HCT116 (cell line): ENCODE measurements around the gene KCNAB2. TPM values are rescaled to one million over a fixed set of nuclear protein-coding genes. Genes with fewer than 3 reads are reported as not detected.
A peak's percentile ranks its signal among the peaks of the same experiment; 100 is the strongest.

Source experiments
- ATAC-seq: fragments of 200-7000 bp; cut with Tn5 transposase; 2 replicates; pipeline ENCODE4 v1.9.1; 2020; ENCODE audit warnings: mild to moderate bottlenecking, moderate library complexity
- BruUV-seq: library from RNA; stranded (reverse); fragments of 400-500 nt; replicated peaks from 2 replicates; lab custom pipeline; 2021; lab: Mats Ljungman, UMichigan
- CTCF ChIA-PET: fragments of 300-600 bp; sonication (Branson Sonifier 250); formaldehyde crosslinking; loops from one replicate; lab custom pipeline; 2021; ENCODE audit warnings: antibody characterized with exemption; lab: Charles Lee
- POLR2A ChIA-PET: fragments of 300-600, 350-600 bp; sonication (Branson Sonifier 250); formaldehyde crosslinking; loops from one replicate; lab custom pipeline; 2021; ENCODE audit warnings: antibody characterized with exemption; lab: Charles Lee
- RAD21 ChIA-PET, 2 experiments: fragments of 300-600 bp; sonication (Branson Sonifier 250); formaldehyde crosslinking; loops; one replicate each; lab custom pipeline; 2023; ENCODE audit warnings: low total read pairs in 2 of 2; ENCODE audit not compliant: uncharacterized antibody in 2 of 2, unreplicated experiment in 2 of 2, low non-redundant PET in 1 of 2; lab: Charles Lee
- DNase-seq: peaks from one replicate; pipeline ENCODE4 v3.0.0-alpha.2; 2010; ENCODE audit warnings: low read depth, low spot score
- H2AFZ ChIP-seq: fragments of 200-600 bp; shearing (Covaris generic), sonication (generic); 2 replicates; pipeline ENCODE4 v1.6.1; 2017; ENCODE audit warnings: low read depth, mixed run types, mixed read lengths, antibody characterized with exemption, low read length; ENCODE audit not compliant: poor library complexity, severe bottlenecking
- H3K27ac ChIP-seq: 2 replicates; pipeline ENCODE4 v1.5.1; 2012; ENCODE audit warnings: low read depth, low read length
- H3K27me3 ChIP-seq: fragments of 200-600 bp; sonication (generic); 2 replicates; pipeline ENCODE4 v1.6.1; 2016; ENCODE audit warnings: mixed run types, low read length, mixed read lengths; ENCODE audit not compliant: insufficient read depth
- H3K36me3 ChIP-seq, 2 experiments: fragments of 200-500 bp in 1 of 2; fragments of 200-600 bp in 1 of 2; sonication (Bioruptor generic) in 1 of 2; sonication (generic) in 1 of 2; 2 replicates each; pipeline versions ENCODE4 v1.5.1 to v1.6.1; 2014 to 2016; ENCODE audit warnings: low read length in 2 of 2, inconsistent platforms in 1 of 2, mixed read lengths in 1 of 2, mixed run types in 1 of 2; ENCODE audit not compliant: insufficient read depth in 2 of 2, control insufficient read depth in 1 of 2
- H3K4me1 ChIP-seq, 2 experiments: fragments of 200-600 bp in 1 of 2; sonication (generic) in 1 of 2; 2 replicates each; pipeline versions ENCODE4 v1.5.1 to v1.6.1; 2012 to 2017; ENCODE audit warnings: low read length in 2 of 2, inconsistent platforms in 1 of 2, mild to moderate bottlenecking in 1 of 2, mixed read lengths in 1 of 2, mixed run types in 1 of 2, moderate library complexity in 1 of 2; ENCODE audit not compliant: insufficient read depth in 2 of 2, control insufficient read depth in 1 of 2
- H3K4me2 ChIP-seq: fragments of 200-600 bp; sonication (generic); 2 replicates; pipeline ENCODE4 v1.6.1; 2017; ENCODE audit warnings: mixed run types, low read length, mixed read lengths
- H3K4me3 ChIP-seq, 2 experiments: fragments of 200-600 bp in 1 of 2; sonication (generic) in 1 of 2; replicated peaks in 1 of 2; 2 replicates each; pipeline ENCODE4 v1.5.1; 2011 to 2016; ENCODE audit warnings: low read length in 2 of 2, control low read depth in 1 of 2, low read depth in 1 of 2, mild to moderate bottlenecking in 1 of 2, mixed read lengths in 1 of 2, mixed run types in 1 of 2
- H3K79me2 ChIP-seq: fragments of 200-600 bp; sonication (generic); 2 replicates; pipeline ENCODE4 v1.6.1; 2017; ENCODE audit warnings: mild to moderate bottlenecking, mixed run types, low read length, moderate library complexity, mixed read lengths; ENCODE audit not compliant: insufficient read depth
- H3K9ac ChIP-seq: fragments of 200-600 bp; sonication (generic); 2 replicates; pipeline ENCODE4 v1.6.1; 2016; ENCODE audit warnings: low read length, mixed read lengths
- H3K9me2 ChIP-seq: fragments of 200-600 bp; sonication (generic), shearing (Covaris generic); 2 replicates; pipeline ENCODE4 v1.6.1; 2017; ENCODE audit warnings: mixed run types, mild to moderate bottlenecking, moderate library complexity; ENCODE audit not compliant: insufficient read depth
- H3K9me3 ChIP-seq, 2 experiments: fragments of 200-500 bp in 1 of 2; fragments of 200-600 bp in 1 of 2; sonication (Bioruptor generic) in 1 of 2; sonication (generic) in 1 of 2; 2 replicates each; pipeline ENCODE4 v1.6.1; 2014 to 2017; ENCODE audit warnings: low read length in 2 of 2, mixed read lengths in 2 of 2, inconsistent platforms in 1 of 2, low read depth in 1 of 2, mild to moderate bottlenecking in 1 of 2, mixed run types in 1 of 2, moderate library complexity in 1 of 2; ENCODE audit not compliant: control insufficient read depth in 1 of 2, insufficient read depth in 1 of 2
- H4K20me1 ChIP-seq: fragments of 200-600 bp; sonication (generic), shearing (Covaris generic); 2 replicates; pipeline ENCODE4 v1.6.1; 2017; ENCODE audit warnings: mixed run types, mild to moderate bottlenecking, moderate library complexity; ENCODE audit not compliant: insufficient read depth
- CBX3 ChIP-seq: IDR thresholded peaks from 2 replicates; pipeline ENCODE4 v1.6.1; 2012; ENCODE audit warnings: low read depth
- EZH2 ChIP-seq: fragments of 200-600 bp; sonication (generic); IDR thresholded peaks from 2 replicates; pipeline ENCODE4 v1.6.1; 2017; ENCODE audit warnings: antibody characterized with exemption, mixed run types
- SRF ChIP-seq: IDR thresholded peaks from 2 replicates; pipeline ENCODE4 v1.6.1; 2012; ENCODE audit warnings: low read depth
- ZFX ChIP-seq: fragments of 450-650 bp; IDR thresholded peaks from 2 replicates; pipeline ENCODE4 v1.6.1; 2017
- intact Hi-C: fragments of 100-400 bp; cut with micrococcal nuclease; formaldehyde crosslinking; loops from 2 replicates; pipeline ENCODE4 v1.10.0; 2022
- total RNA-seq: library from RNA; stranded (reverse); gene quantifications from one replicate; pipeline ENCODE4 v1.2.1, GENCODE V29; 2021; ENCODE audit not compliant: unreplicated experiment
- TF ChIP-seq, protein P1 (sequence below), 3 experiments: fragments of 200-600 bp in 1 of 3; sonication (generic) in 1 of 3; IDR thresholded peaks in 2 of 3; conservative IDR thresholded peaks in 1 of 3; 2 replicates each; pipeline ENCODE4 v1.5.1; 2012 to 2017; ENCODE audit warnings: low read depth in 2 of 3, low read length in 2 of 3, antibody characterized with exemption in 1 of 3, borderline replicate concordance in 1 of 3, control low read depth in 1 of 3, mild to moderate bottlenecking in 1 of 3, mixed read lengths in 1 of 3, mixed run types in 1 of 3, moderate library complexity in 1 of 3; ENCODE audit not compliant: insufficient read depth in 1 of 3

KCNAB2 gene
- total RNA-seq, 1 experiment from 2014 or later: 18.1 TPM

DNA sequence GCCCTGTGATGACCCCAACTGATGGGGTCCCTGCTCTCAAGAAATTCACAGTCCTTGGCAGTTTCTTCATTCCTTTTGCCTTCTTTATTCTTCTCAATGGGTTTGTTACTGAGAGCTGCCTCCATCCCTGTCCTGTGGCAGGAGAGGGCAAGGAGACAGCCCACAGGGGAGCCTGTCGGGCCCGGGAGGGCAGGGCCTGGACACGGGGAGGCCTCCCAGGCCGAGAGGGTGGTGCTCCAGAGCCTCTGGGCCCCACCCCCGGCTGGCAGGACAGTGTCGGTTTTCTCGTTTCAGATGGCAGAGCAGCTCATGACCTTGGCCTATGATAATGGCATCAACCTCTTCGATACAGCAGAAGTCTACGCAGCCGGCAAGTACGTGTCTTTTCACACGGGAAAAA is 36.2 kb downstream of the KCNAB2 start:
- Histone ChIP-seq H3K79me2 (no peaks in the 10 kb centered on the region), H3K4me1 (no peaks in the 10 kb centered on the region), H3K27ac (no peak overlapping the region), H3K4me3 (no peak overlapping the region), H4K20me1 (no peaks in the 10 kb centered on the region), H3K9me2 (no peaks in the 10 kb centered on the region), H3K4me2 (no peak overlapping the region), H3K9ac (no peak overlapping the region), H2AFZ (no peak overlapping the region), H3K36me3 (no peaks in the 10 kb centered on the region), H3K27me3 (no peaks in the 10 kb centered on the region), H3K9me3 (no peaks in the 10 kb centered on the region)
- RAD21 ChIA-PET: no interaction called here
- POLR2A ChIA-PET: no interaction called here
- no peak for ATAC-seq
- intact Hi-C loops: no loop called here
- BruUV-seq: no TSS peak
- DNase-seq: no peak
- CTCF ChIA-PET: no interaction called here
- TF ChIP-seq, protein P1, sequence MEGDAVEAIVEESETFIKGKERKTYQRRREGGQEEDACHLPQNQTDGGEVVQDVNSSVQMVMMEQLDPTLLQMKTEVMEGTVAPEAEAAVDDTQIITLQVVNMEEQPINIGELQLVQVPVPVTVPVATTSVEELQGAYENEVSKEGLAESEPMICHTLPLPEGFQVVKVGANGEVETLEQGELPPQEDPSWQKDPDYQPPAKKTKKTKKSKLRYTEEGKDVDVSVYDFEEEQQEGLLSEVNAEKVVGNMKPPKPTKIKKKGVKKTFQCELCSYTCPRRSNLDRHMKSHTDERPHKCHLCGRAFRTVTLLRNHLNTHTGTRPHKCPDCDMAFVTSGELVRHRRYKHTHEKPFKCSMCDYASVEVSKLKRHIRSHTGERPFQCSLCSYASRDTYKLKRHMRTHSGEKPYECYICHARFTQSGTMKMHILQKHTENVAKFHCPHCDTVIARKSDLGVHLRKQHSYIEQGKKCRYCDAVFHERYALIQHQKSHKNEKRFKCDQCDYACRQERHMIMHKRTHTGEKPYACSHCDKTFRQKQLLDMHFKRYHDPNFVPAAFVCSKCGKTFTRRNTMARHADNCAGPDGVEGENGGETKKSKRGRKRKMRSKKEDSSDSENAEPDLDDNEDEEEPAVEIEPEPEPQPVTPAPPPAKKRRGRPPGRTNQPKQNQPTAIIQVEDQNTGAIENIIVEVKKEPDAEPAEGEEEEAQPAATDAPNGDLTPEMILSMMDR (IDR thresholded peaks at IDR 0.05 in 2 of 3, conservative IDR thresholded peaks at IDR 0.05 in 1 of 3; ENCODE audit: borderline replicate concordance in 1 of 3, insufficient read depth in 1 of 3, low read depth in 2 of 3, low read length in 2 of 3): no peak
- TF ChIP-seq ZFX (no peak), EZH2 (no peak), CBX3 (no peak), SRF (no peak)

DNA sequence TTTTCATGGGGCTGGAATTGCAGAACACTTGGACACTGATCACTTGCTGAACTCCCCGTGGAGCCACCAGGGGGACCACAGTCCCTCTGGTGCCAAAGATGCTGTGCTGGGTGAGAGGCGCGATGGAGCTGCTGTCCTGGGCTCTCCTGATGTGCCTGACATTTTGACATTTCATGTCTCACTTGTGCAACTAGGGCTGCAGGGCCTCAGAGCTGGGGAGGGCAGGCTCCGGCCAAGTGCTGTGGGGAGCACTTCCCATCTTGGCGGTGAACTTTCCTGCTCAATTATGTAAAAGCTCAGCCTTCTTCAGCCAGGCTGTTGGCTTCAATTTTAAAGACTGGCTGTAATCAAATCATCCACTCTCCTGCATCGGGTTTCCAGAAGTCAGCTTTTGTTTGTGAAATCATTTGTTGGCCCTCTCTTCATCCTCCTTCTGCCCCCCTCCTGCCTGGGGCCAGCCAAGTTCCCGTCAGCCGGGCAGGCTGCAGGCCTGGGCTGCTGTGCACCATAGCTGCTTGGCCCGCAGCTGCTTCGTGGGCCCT is 36.8 kb downstream of the KCNAB2 start:
- intact Hi-C loops: no loop called here
- Histone ChIP-seq H3K4me3 (no peak overlapping the region), H3K4me2 (no peak overlapping the region), H3K9ac (no peak overlapping the region), H3K4me1 (no peaks in the 10 kb centered on the region), H3K9me3 (no peaks in the 10 kb centered on the region), H3K79me2 (no peaks in the 10 kb centered on the region), H4K20me1 (no peaks in the 10 kb centered on the region), H3K27me3 (no peaks in the 10 kb centered on the region), H3K9me2 (no peaks in the 10 kb centered on the region), H3K36me3 (no peaks in the 10 kb centered on the region), H3K27ac (no peak overlapping the region), H2AFZ (no peak overlapping the region)
- ATAC-seq (peak; percentile 70), DNase-seq (no peak)
- RAD21 ChIA-PET: no interaction called here
- no peak for TF ChIP-seq CBX3
- TF ChIP-seq, protein P1 (IDR thresholded peaks at IDR 0.05 in 2 of 3, conservative IDR thresholded peaks at IDR 0.05 in 1 of 3; ENCODE audit: borderline replicate concordance in 1 of 3, insufficient read depth in 1 of 3, low read depth in 2 of 3, low read length in 2 of 3): peak; percentile 15 to 47 (median 42); a peak in 4 of 6 replicates
- POLR2A ChIA-PET: no interaction called here
- no TSS peak for BruUV-seq
- CTCF ChIA-PET: no interaction called here
